SK-N-SH (cell line): Measurements from ENCODE around the gene PCGF3. TPM values are rescaled to one million over a fixed set of nuclear protein-coding genes. Genes with fewer than 3 reads are reported as not detected.

Experiments used
- CTCF ChIA-PET: fragments of 300-600, 350-600 bp; formaldehyde crosslinking; extraction: SDS; loops from one replicate; lab custom pipeline; 2021; lab: Yijun Ruan, JAX
- POLR2A ChIA-PET: fragments of 350-600 bp; sonication (Branson Sonifier 250); formaldehyde crosslinking; extraction: SDS; loops from one replicate; lab custom pipeline; 2020; ENCODE audit warnings: antibody characterized with exemption, inconsistent platforms; lab: Yijun Ruan, JAX
- DNase-seq: peaks from one replicate; pipeline ENCODE4 v3.0.0; 2012
- H2AFZ ChIP-seq: fragments of 200-600 bp; sonication (generic); 2 replicates; pipeline ENCODE4 v1.8.1; 2016; ENCODE audit warnings: antibody characterized with exemption, mild to moderate bottlenecking, low read depth
- H3F3A ChIP-seq: fragments of 200-600 bp; sonication (generic); replicated peaks from 2 replicates; pipeline ENCODE3; 2016; ENCODE audit warnings: antibody characterized with exemption, mild to moderate bottlenecking; ENCODE audit not compliant: insufficient read depth
- H3K27ac ChIP-seq, 2 experiments: fragments of 200-500 bp in 1 of 2; fragments of 200-600 bp in 1 of 2; sonication (Bioruptor generic) in 1 of 2; sonication (generic), shearing (Covaris generic) in 1 of 2; 2 replicates each; pipeline versions ENCODE4 v1.5.1 to v1.6.1; 2014 to 2016; ENCODE audit warnings: low read depth in 2 of 2, inconsistent platforms in 1 of 2, low read length in 1 of 2, mild to moderate bottlenecking in 1 of 2, mixed read lengths in 1 of 2
- H3K27me3 ChIP-seq: fragments of 200-600 bp; sonication (generic), shearing (Covaris generic); 2 replicates; pipeline ENCODE4 v1.6.1; 2016; ENCODE audit warnings: mixed run types; ENCODE audit not compliant: insufficient read depth
- H3K36me3 ChIP-seq, 2 experiments: fragments of 200-500 bp in 1 of 2; fragments of 200-600 bp in 1 of 2; sonication (Bioruptor generic) in 1 of 2; sonication (generic) in 1 of 2; replicated peaks in 1 of 2; 2 replicates each; pipeline versions ENCODE3 to v1.5.1; 2014 to 2016; ENCODE audit warnings: low read length in 1 of 2, mild to moderate bottlenecking in 1 of 2; ENCODE audit not compliant: insufficient read depth in 2 of 2, control insufficient read depth in 1 of 2
- H3K4me1 ChIP-seq, 2 experiments: fragments of 200-500 bp in 1 of 2; fragments of 200-600 bp in 1 of 2; sonication (Bioruptor generic) in 1 of 2; sonication (generic), shearing (Covaris generic) in 1 of 2; 2 replicates each; pipeline versions ENCODE4 v1.5.1 to v1.6.1; 2014 to 2016; ENCODE audit warnings: low read depth in 1 of 2, low read length in 1 of 2, mixed run types in 1 of 2; ENCODE audit not compliant: insufficient read depth in 2 of 2, control insufficient read depth in 1 of 2
- H3K4me2 ChIP-seq: fragments of 200-600 bp; sonication (generic), shearing (Covaris generic); 2 replicates; pipeline ENCODE4 v1.6.1; 2017; ENCODE audit warnings: mixed run types
- H3K4me3 ChIP-seq, 2 experiments: fragments of 200-500 bp in 1 of 2; fragments of 200-600 bp in 1 of 2; sonication (Bioruptor generic) in 1 of 2; sonication (generic), shearing (Covaris generic) in 1 of 2; 2 replicates each; pipeline versions ENCODE4 v1.5.1 to v1.8.1; 2014 to 2016; ENCODE audit warnings: low read depth in 2 of 2, inconsistent platforms in 1 of 2, low read length in 1 of 2, mild to moderate bottlenecking in 1 of 2, mixed read lengths in 1 of 2, moderate library complexity in 1 of 2
- H3K79me2 ChIP-seq: fragments of 200-600 bp; sonication (generic); 2 replicates; pipeline ENCODE4 v1.8.1; 2017; ENCODE audit warnings: mild to moderate bottlenecking; ENCODE audit not compliant: insufficient read depth
- H3K9ac ChIP-seq: fragments of 200-600 bp; sonication (generic); 2 replicates; pipeline ENCODE4 v1.6.1; 2017; ENCODE audit warnings: mixed run types
- H3K9me2 ChIP-seq: fragments of 200-600 bp; sonication (generic); 2 replicates; pipeline ENCODE4 v1.6.1; 2017; ENCODE audit warnings: mixed run types
- H3K9me3 ChIP-seq: fragments of 200-600 bp; sonication (generic); 2 replicates; pipeline ENCODE4 v1.6.1; 2017; ENCODE audit warnings: mixed run types, mild to moderate bottlenecking, moderate library complexity
- H4K20me1 ChIP-seq: fragments of 200-600 bp; sonication (generic); 2 replicates; pipeline ENCODE4 v1.6.1; 2017; ENCODE audit warnings: mild to moderate bottlenecking, mixed run types; ENCODE audit not compliant: insufficient read depth
- EP300 ChIP-seq, 2 experiments: IDR thresholded peaks; 2 replicates each; pipeline versions ENCODE4 v1.4.0 to v1.6.1; 2012; ENCODE audit warnings: borderline replicate concordance in 1 of 2, low read depth in 1 of 2, low read length in 1 of 2
- FOSL2 ChIP-seq: IDR thresholded peaks from 2 replicates; pipeline ENCODE4 v1.4.0; 2012; ENCODE audit warnings: low read depth, mild to moderate bottlenecking, moderate library complexity, borderline replicate concordance
- FOXJ3 ChIP-seq: sonication (generic); formaldehyde crosslinking; IDR thresholded peaks from 2 replicates; pipeline ENCODE4 v1.5.1; 2020; ENCODE audit warnings: mild to moderate bottlenecking, missing genetic modification reagents
- FOXM1 ChIP-seq: IDR thresholded peaks from 2 replicates; pipeline ENCODE4 v1.4.0; 2012; ENCODE audit warnings: low read depth, mild to moderate bottlenecking
- GABPA ChIP-seq: IDR thresholded peaks from 2 replicates; pipeline ENCODE4 v1.4.0; 2012; ENCODE audit warnings: low read depth, mild to moderate bottlenecking
- IRF3 ChIP-seq: fragments of 150-350 bp; IDR thresholded peaks from 2 replicates; pipeline ENCODE4 v1.6.1; 2016; ENCODE audit warnings: mild to moderate bottlenecking, low read depth, low read length
- JUND ChIP-seq: IDR thresholded peaks from 2 replicates; pipeline ENCODE4 v1.4.0; 2012
- MEF2A ChIP-seq: IDR thresholded peaks from 2 replicates; pipeline ENCODE4 v1.4.0; 2012; ENCODE audit warnings: low read depth, borderline replicate concordance
- NRF1 ChIP-seq: IDR thresholded peaks from 2 replicates; pipeline ENCODE4 v1.6.1; 2012; ENCODE audit warnings: low read depth, mild to moderate bottlenecking, low read length
- RAD21 ChIP-seq: IDR thresholded peaks from 2 replicates; pipeline ENCODE4 v1.6.1; 2012; ENCODE audit warnings: mild to moderate bottlenecking, low read length
- RCOR1 ChIP-seq: fragments of 150-350 bp; IDR thresholded peaks from 2 replicates; pipeline ENCODE4 v1.6.1; 2017; ENCODE audit warnings: antibody characterized with exemption, low read length
- REST ChIP-seq: IDR thresholded peaks from 2 replicates; pipeline ENCODE4 v1.6.1; 2012; ENCODE audit warnings: mild to moderate bottlenecking, low read depth, low read length, moderate library complexity
- RFX5 ChIP-seq: IDR thresholded peaks from 2 replicates; pipeline ENCODE4 v1.6.1; 2012; ENCODE audit warnings: mild to moderate bottlenecking, improper control_type of control experiment, low read length
- RXRA ChIP-seq: IDR thresholded peaks from 2 replicates; pipeline ENCODE4 v1.4.0; 2012; ENCODE audit warnings: low read depth, mild to moderate bottlenecking, borderline replicate concordance
- SIN3A ChIP-seq: IDR thresholded peaks from 2 replicates; pipeline ENCODE4 v1.6.1; 2012; ENCODE audit warnings: low read depth, mild to moderate bottlenecking, low read length, moderate library complexity, borderline replicate concordance
- TAF1 ChIP-seq: IDR thresholded peaks from 2 replicates; pipeline ENCODE4 v1.6.1; 2012; ENCODE audit warnings: low read depth, mild to moderate bottlenecking, low read length, moderate library complexity, borderline replicate concordance
- TCF12 ChIP-seq: IDR thresholded peaks from 2 replicates; pipeline ENCODE4 v1.4.0; 2012
- TEAD4 ChIP-seq: IDR thresholded peaks from 2 replicates; pipeline ENCODE4 v1.4.0; 2012; ENCODE audit warnings: mild to moderate bottlenecking, borderline replicate concordance; ENCODE audit not compliant: insufficient read depth
- YY1 ChIP-seq: IDR thresholded peaks from 2 replicates; pipeline ENCODE4 v1.4.0; 2012; ENCODE audit warnings: low read depth, mild to moderate bottlenecking
- WGBS: methylation state at CpG from one replicate; pipeline ENCODE4 v1.1.6; 2017; ENCODE audit warnings: low lambda C conversion rate; 5-methylcytosine and 5-hydroxymethylcytosine counted together
- polyA plus RNA-seq, 3 experiments: library from polyadenylated mRNA; depleted of rRNA; stranded (reverse); fragments of >200 nt; gene quantifications; 2 replicates each; pipeline ENCODE4 v1.2.3, GENCODE V29; 2012

Gene PCGF3
- polyA plus RNA-seq, 1 of the 3 experiments (the other 2 are of a cell fraction): 44.8 TPM

- no peaks in the 10 kb centered on the region for H3K9me3 ChIP-seq
- H3K79me2 ChIP-seq: peaks cover 26% of the 10 kb centered on the region
- 95% methylated on average over 22 of the region's 32 CpGs for WGBS
- no peaks in the 10 kb centered on the region for H3K27me3 ChIP-seq
- H2AFZ ChIP-seq: no peak overlapping the region
- TF ChIP-seq REST: no peak
- TF ChIP-seq NRF1: no peak
- no peak for TF ChIP-seq FOSL2
- no peak for TF ChIP-seq JUND
- TF ChIP-seq GABPA: no peak
- TF ChIP-seq FOXM1: no peak
- no peak for TF ChIP-seq EP300 (IDR thresholded peaks at IDR 0.05; ENCODE audit: borderline replicate concordance in 1 of 2, low read depth in 1 of 2, low read length in 1 of 2)
- no peak for TF ChIP-seq RFX5
- no peak for TF ChIP-seq RCOR1
- no peak for TF ChIP-seq TCF12
- TF ChIP-seq FOXJ3: no peak
- no peak for TF ChIP-seq TAF1
- TF ChIP-seq YY1: no peak
- no peak for TF ChIP-seq SIN3A
- TF ChIP-seq RAD21: no peak
- no peak for TF ChIP-seq TEAD4
- no peak for TF ChIP-seq MEF2A
- TF ChIP-seq RXRA: no peak
- TF ChIP-seq IRF3: no peak
- POLR2A ChIA-PET: no interaction called here
- no peak overlapping the region for H3K4me3 ChIP-seq
- peaks cover 6 to 8% of the 10 kb centered on the region in 2 experiments; a peak in 2 of 4 replicates for H3K4me1 ChIP-seq
- H3K4me2 ChIP-seq: no peak overlapping the region
- H3K27ac ChIP-seq: no peak overlapping the region
- no peaks in the 10 kb centered on the region for H3F3A ChIP-seq
- CTCF ChIA-PET: interaction anchor here (0.5 to 2.0 kb wide), 4 partner anchors 12 to 80 kb away, joined by 3 to 10 read pairs (median 4); no protein-coding TSS in a partner anchor
- peaks cover 19% of the 10 kb centered on the region; the same call in 1 of the 2 replicates for H4K20me1 ChIP-seq
- H3K36me3 ChIP-seq: peaks cover 22 to 32% of the 10 kb centered on the region in 2 experiments
- H3K9me2 ChIP-seq: no peaks in the 10 kb centered on the region
- no peak overlapping the region for H3K9ac ChIP-seq
- no peak for DNase-seq
Observed at GRCh38 chr4:754221-755120, 48.8 kb downstream of the PCGF3 start.
